ENCODE data around the gene USP5. TPM values are rescaled to one million over a fixed set of nuclear protein-coding genes. Genes with fewer than 3 reads are reported as not detected.

USP5 gene
- total RNA-seq: 77.5 TPM

GRCh38 chr12:6851921-6852650 is at the start of gene USP5:
Gene USP5, plus strand, starts transcription at chr12:6852150. Its CDS starts 30 bp downstream, at chr12:6852180.
- DNase-seq (ENCODE audit: low spot score in 2 of 2): peak; percentile 90 to 92
- FAIRE-seq: peak; percentile 79

- no peak for DNase-seq (ENCODE audit: low spot score in 2 of 2)
- no peak for FAIRE-seq
Observed at GRCh38 chr12:6807170-6807569, 44.8 kb upstream of the USP5 start.

GRCh38 chr12:6809056-6809455 is 42.9 kb upstream of the USP5 start:
- DNase-seq (ENCODE audit: low spot score in 2 of 2): no peak
- no peak for FAIRE-seq

- no peak for FAIRE-seq
- no peak for DNase-seq (ENCODE audit: low spot score in 2 of 2)
Observed at GRCh38 chr12:6810758-6811157, 41.2 kb upstream of the USP5 start.

- DNase-seq (ENCODE audit: low spot score in 2 of 2) (no peak), FAIRE-seq (no peak)
Observed at GRCh38 chr12:6813363-6813762, 38.6 kb upstream of the USP5 start.

- FAIRE-seq (no peak), DNase-seq (ENCODE audit: low spot score in 2 of 2) (no peak)
Observed at GRCh38 chr12:6816598-6816997, 35.4 kb upstream of the USP5 start.

- FAIRE-seq (no peak), DNase-seq (ENCODE audit: low spot score in 2 of 2) (no peak)
Observed at GRCh38 chr12:6817098-6817497, 34.9 kb upstream of the USP5 start.

GRCh38 chr12:6817662-6818157 is 34.2 kb upstream of the USP5 start:
- FAIRE-seq (no peak), DNase-seq (ENCODE audit: low spot score in 2 of 2) (no peak)

- DNase-seq (ENCODE audit: low spot score in 2 of 2) (no peak), FAIRE-seq (no peak)
Observed at GRCh38 chr12:6818222-6818621, 33.7 kb upstream of the USP5 start.

GRCh38 chr12:6818645-6819044 is 33.3 kb upstream of the USP5 start:
- FAIRE-seq: no peak
- no peak for DNase-seq (ENCODE audit: low spot score in 2 of 2)

- DNase-seq (ENCODE audit: low spot score in 2 of 2) (no peak), FAIRE-seq (no peak)
Observed at GRCh38 chr12:6819106-6820030, 32.6 kb upstream of the USP5 start.

- FAIRE-seq (no peak), DNase-seq (ENCODE audit: low spot score in 2 of 2) (no peak)
Observed at GRCh38 chr12:6820166-6820565, 31.8 kb upstream of the USP5 start.

GRCh38 chr12:6821591-6822425 is 30.1 kb upstream of the USP5 start, which contains the start of gene GPR162:
Gene GPR162, plus strand, starts transcription at chr12:6821821. Its CDS starts 2,078 bp downstream, at chr12:6823899.
- no peak for FAIRE-seq

GRCh38 chr12:6822426-6823135 is 29.4 kb upstream of the USP5 start:
- DNase-seq (ENCODE audit: low spot score in 2 of 2): no peak

More at GRCh38 chr12:6821591-6822425, 30.1 kb upstream of the USP5 start, which contains the start of gene GPR162:
- DNase-seq (ENCODE audit: low spot score in 2 of 2): peak in 1 of 2 donors; percentile 68

GRCh38 chr12:6823182-6824084 is 28.5 kb upstream of the USP5 start:
- FAIRE-seq: no peak
- no peak for DNase-seq (ENCODE audit: low spot score in 2 of 2)

More at GRCh38 chr12:6822426-6823135, 29.4 kb upstream of the USP5 start:
- FAIRE-seq: no peak

- no peak for FAIRE-seq
Observed at GRCh38 chr12:6824085-6824775, 27.7 kb upstream of the USP5 start.

GRCh38 chr12:6824901-6825381 is 27.0 kb upstream of the USP5 start:
- FAIRE-seq: no peak
- no peak for DNase-seq (ENCODE audit: low spot score in 2 of 2)

More at GRCh38 chr12:6824085-6824775, 27.7 kb upstream of the USP5 start:
- no peak for DNase-seq (ENCODE audit: low spot score in 2 of 2)
